GM21723 (cell line): ENCODE measurements around the gene DPM1.

ENCODE experiments used
- ATAC-seq: cut with Tn5 transposase; IDR thresholded peaks from one replicate; pipeline ENCODE4 v1.9.1; 2021; ENCODE audit warnings: mild to moderate bottlenecking, moderate library complexity; ENCODE audit not compliant: unreplicated experiment

Gene DPM1

GRCh38 chr20:50903353-50904051, 54.8 kb downstream of the DPM1 start:
- ATAC-seq: no peak

GRCh38 chr20:50901301-50901700, 57.0 kb downstream of the DPM1 start:
- ATAC-seq: no peak

GRCh38 chr20:50900261-50900660, 58.1 kb downstream of the DPM1 start:
- ATAC-seq: no peak

GRCh38 chr20:50898475-50898874, 59.9 kb downstream of the DPM1 start:
- no peak for ATAC-seq

- no peak for ATAC-seq
Observed at GRCh38 chr20:50895111-50895830, 63.1 kb downstream of the DPM1 start.

- ATAC-seq: no peak
Observed at GRCh38 chr20:50893620-50894019, 64.7 kb downstream of the DPM1 start.

- no peak for ATAC-seq
Observed at GRCh38 chr20:50892394-50892793, 65.9 kb downstream of the DPM1 start.

- no peak for ATAC-seq
Observed at GRCh38 chr20:50891138-50891537, 67.2 kb downstream of the DPM1 start.

GRCh38 chr20:50887576-50887975, 70.8 kb downstream of the DPM1 start:
- no peak for ATAC-seq

GRCh38 chr20:50886184-50886790, 72.0 kb downstream of the DPM1 start:
- ATAC-seq: no peak

GRCh38 chr20:50885781-50886180, 72.6 kb downstream of the DPM1 start:
- no peak for ATAC-seq

- ATAC-seq: no peak
Observed at GRCh38 chr20:50885068-50885467, 73.3 kb downstream of the DPM1 start.
